HG02610 (cell line): Measurements from ENCODE around the gene ATAD3C.
"Not testable (repeated sequence)": the region's sequence is repeated elsewhere in the genome, so short reads cannot be mapped to it uniquely, and the experiment has no call there.

Experiments used
- ATAC-seq: cut with Tn5 transposase; IDR thresholded peaks from one replicate; pipeline ENCODE4 v1.9.1; 2021; ENCODE audit warnings: mild to moderate bottlenecking, moderate library complexity; ENCODE audit not compliant: unreplicated experiment

Gene ATAD3C

GRCh38 chr1:1468196-1468985, 18.9 kb downstream of the ATAD3C start:
- ATAC-seq: not testable (repeated sequence)

DNA sequence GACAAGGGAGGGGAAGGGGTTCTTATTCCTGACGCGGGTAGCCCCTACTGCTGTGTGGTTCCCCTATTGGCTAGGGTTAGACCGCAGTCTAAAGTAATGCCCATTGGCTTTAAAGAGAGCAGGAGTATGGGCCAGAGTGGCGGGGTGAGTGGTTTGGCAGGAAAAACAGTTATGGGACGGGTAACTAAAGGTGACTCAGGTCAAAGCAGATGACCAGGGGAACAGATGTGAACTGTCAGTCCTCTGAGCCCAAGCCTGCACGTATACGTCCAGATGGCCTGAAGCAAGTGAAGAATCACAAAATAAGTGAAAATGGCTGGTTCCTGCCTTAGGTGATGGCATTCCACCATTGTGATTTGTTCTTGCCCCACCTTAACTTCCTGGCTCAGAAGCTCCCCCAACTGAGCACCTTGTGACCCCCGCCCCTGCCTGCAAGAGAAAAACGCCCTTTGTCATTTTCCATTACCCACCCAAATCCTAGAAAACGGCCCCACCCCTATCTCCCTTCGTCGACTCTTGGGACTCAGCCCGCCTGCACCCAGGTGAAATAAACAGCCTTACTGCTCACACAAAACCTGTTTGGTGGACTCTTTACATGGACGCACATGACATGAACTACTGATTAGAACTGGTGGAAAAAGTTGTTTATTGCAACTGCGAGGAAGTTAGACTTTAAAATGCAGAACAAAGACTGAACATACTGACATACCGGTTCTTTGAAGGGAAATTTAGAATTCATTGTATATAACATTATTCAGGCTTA, 21.3 kb downstream of the ATAD3C start:
- no peak for ATAC-seq

DNA sequence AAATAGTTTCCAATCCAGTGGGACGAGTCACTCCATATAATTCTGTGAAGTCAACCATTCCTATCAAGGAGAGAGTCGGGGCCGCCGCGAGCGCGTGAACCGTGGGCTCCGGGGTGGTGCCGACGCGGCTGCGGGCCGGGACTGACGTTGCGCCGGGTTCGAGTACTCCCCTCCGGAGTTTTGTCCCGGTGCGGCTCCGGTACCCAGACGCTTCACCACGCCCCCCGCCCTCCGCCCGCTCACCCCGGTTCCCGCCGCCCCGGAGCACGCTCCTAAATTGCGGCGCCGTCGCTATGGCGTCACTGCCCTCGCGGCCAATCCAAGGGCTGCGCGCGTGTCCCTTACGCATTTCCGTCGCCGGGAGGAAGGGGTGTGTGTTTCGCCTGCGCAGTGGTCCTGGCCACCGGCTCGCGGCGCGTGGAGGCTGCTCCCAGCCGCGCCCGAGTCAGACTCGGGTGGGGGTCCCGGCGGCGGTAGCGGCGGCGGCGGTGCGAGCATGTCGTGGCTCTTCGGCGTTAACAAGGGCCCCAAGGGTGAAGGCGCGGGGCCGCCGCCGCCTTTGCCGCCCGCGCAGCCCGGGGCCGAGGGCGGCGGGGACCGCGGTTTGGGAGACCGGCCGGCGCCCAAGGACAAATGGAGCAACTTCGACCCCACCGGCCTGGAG, 22.0 kb downstream of the ATAD3C start, which contains the start of gene ATAD3B:
ATAD3B (plus strand) TSS at position 377 of the 664 bp plus-strand sequence; CDS start at position 497, 120 bp downstream.
- ATAC-seq: peak; percentile 78

DNA sequence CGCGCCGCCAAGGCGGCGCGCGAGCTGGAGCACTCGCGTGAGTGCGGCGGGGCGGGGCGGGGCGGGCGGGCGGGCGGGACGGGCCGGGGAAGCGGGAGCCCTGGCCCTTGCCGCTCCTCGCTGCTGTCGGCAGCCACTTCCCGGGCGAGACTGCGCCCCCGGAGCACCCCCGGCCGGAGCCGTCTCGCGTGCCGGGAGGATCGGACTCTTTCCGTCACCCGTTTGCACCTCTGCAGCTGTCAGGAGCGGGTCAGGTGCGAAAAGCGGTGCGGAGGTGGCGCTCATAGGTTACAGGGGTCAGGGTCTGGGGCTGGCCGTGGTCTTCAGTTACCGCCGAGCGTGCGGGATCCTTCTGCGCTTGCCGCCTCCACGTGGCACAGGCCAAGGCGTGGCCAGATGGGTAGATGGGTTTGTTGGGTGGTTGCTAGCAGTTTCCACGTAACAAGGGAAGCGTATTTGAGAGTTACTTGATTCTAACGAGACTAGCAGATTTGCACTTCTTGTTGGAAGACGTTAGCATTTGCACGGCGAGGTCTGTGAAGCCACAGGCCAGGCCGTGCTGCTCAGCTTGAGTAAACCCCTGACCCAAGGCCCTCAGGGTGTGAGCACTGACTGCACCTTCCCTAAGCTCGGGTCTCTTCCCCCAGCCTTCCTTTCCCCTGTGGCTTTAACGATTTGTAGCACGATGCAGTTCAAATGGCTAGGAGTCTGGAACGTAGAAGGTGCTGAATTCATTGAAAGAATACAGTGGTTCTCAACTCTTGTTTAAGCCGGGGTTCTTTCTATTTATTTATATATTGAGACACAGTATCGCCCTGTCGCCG, 22.8 kb downstream of the ATAD3C start:
- ATAC-seq: peak; percentile 16

GRCh38 chr1:1476011-1476410, 26.5 kb downstream of the ATAD3C start:
- not testable (repeated sequence) for ATAC-seq

DNA sequence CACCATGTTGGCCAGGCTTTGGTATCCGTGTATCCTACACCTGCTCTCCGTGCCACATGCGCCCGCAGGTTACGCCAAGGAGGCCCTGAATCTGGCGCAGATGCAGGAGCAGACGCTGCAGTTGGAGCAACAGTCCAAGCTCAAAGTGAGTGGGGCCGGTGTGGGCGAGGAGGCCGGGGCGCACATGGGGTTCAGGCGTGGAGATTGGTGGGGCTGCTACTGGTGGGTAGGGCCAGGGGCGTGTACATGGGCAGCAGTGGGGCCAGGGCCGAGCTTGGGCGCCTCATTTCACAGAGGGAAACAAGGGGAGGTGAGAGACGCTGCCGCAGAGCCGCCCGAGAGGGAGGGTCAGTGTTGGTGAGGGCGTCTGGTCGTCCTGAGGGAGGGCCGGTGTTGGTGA, 27.7 kb downstream of the ATAD3C start:
- ATAC-seq: no peak

- ATAC-seq: no peak
These were observed 30.3 kb downstream of the ATAD3C start for GRCh38 chr1:1479547-1480487.

- not testable (repeated sequence) for ATAC-seq
These were observed 31.0 kb downstream of the ATAD3C start for GRCh38 chr1:1480488-1480867.

- ATAC-seq: not testable (repeated sequence)
These were observed 32.3 kb downstream of the ATAD3C start for GRCh38 chr1:1481811-1482210.

- ATAC-seq: no peak
These were observed 33.4 kb downstream of the ATAD3C start for GRCh38 chr1:1482856-1483255.

GRCh38 chr1:1483714-1484113, 34.2 kb downstream of the ATAD3C start:
- ATAC-seq: no peak

DNA sequence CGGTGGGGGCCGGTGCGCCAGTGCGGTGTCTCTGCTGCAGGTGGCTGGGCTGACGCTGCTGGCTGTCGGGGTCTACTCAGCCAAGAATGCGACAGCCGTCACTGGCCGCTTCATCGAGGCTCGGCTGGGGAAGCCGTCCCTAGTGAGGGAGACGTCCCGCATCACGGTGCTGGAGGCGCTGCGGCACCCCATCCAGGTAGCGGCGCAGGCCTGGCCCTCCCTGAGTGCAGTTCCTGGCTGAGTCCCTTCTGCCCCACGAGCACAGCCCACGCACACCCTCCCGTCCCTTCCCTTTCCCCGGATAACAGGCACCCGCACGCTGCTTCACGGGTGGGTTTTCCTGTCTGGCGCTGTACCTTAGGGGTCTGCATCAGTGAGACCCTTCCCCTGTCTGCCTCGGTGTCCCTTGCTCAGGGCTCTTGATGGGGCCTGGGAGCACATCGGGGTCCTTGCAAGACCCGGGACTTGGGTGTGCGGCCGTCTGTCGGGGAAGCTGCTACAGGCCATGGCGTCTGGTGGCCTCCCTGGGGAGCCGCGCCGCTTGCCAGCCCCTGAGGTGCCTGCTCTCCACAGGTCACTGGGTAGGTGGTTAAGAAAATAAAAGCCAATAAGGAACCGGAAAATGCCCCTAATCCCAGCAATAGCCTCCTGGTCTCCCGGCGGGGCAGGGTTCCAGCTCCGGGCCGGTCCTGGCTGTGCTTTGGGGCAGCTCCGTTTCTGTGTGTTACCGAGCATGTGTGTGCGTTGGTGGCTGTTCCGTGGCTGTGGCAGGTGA, 35.7 kb downstream of the ATAD3C start:
- not testable (repeated sequence) for ATAC-seq

DNA sequence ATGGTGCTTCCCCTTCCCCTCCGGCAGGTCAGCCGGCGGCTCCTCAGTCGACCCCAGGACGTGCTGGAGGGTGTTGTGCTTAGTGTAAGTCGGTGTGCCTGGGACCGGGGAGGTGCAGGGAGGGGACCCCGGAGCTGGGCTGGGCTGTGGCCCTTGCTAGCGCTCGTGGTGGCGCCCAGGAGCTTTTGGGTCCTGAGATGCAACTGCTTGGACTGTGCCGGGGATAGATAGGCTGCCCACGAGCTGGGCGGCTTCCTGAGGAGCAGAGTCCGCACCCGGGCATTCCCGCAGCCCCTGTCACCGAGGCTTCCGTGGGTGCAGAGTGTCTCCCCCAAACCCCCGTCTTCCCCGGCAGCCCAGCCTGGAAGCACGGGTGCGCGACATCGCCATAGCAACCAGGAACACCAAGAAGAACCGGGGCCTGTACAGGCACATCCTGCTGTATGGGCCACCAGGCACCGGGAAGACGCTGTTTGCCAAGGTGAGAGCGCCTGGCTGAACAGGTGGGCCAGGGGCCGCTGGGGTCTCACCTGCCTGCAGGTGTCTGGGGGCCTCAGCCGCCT, 36.3 kb downstream of the ATAD3C start:
- not testable (repeated sequence) for ATAC-seq

GRCh38 chr1:1487701-1488100, 38.2 kb downstream of the ATAD3C start:
- ATAC-seq: no peak

- ATAC-seq: no peak
These were observed 39.7 kb downstream of the ATAD3C start for GRCh38 chr1:1489231-1489630.

DNA sequence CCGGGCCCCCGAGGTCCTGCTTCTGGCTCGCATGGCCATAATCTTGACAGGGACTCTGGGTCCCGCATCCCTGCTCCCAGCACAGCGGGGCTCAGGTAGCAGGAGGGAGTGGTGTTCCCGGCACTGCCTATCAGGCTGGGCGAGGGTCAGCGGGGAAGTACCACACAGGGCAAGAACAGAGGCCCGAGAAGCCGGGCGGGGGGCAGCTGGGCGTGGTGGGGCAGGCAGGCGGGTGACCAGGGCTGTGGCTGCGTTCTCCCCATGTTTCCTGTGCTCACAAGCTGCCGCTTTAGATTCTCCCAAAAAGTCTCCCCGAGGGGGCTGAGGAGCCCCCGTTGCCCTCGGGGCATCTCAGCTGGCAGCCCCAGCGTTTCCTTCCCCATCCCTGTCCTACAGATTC, 40.4 kb downstream of the ATAD3C start:
- no peak for ATAC-seq

DNA sequence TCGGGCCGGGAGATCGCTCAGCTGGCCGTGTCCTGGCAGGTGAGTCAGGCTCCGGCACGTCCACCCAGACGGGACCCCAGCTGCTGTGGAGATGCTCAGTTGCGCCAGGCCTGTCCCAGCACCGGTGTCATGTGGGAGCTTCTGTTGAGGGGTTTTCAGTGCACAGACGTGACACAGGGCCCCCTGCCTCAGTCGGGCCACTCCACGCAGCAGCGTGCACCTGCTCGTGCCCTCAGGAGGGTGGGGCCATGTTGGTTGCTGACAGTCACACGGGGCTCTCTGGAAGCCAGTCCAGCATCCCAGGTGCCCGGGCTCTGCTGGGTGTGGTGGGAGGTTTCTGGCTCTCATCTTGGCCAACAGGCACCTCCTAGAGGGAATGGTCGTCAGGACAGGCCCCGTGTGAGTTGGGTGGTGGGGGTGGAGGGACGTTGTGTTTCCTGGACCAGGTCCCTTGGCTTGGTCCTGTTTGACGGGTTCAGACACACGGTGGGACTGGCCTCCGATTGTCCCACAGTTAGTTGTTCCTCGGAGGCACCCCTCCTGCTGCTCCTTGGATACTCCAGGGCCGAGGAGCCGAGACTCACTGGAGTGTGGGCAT, 41.2 kb downstream of the ATAD3C start:
- ATAC-seq: no peak

- no peak for ATAC-seq
These were observed 42.1 kb downstream of the ATAD3C start for GRCh38 chr1:1491601-1492000.
